CD4-positive, alpha-beta T cell treated with Interleukin-1 beta for 1 hour (primary cell): Measurements from ENCODE around the gene CD82.

Experiments
- DNase-seq, 2 donors: peaks; one replicate each; pipeline ENCODE4 v3.0.0-alpha.2; 2020 to 2022

CD82 gene

GRCh38 chr11:44604171-44604581 lies 38.7 kb downstream of the CD82 start:
- peak in 1 of 2 donors; percentile 31 for DNase-seq

DNA sequence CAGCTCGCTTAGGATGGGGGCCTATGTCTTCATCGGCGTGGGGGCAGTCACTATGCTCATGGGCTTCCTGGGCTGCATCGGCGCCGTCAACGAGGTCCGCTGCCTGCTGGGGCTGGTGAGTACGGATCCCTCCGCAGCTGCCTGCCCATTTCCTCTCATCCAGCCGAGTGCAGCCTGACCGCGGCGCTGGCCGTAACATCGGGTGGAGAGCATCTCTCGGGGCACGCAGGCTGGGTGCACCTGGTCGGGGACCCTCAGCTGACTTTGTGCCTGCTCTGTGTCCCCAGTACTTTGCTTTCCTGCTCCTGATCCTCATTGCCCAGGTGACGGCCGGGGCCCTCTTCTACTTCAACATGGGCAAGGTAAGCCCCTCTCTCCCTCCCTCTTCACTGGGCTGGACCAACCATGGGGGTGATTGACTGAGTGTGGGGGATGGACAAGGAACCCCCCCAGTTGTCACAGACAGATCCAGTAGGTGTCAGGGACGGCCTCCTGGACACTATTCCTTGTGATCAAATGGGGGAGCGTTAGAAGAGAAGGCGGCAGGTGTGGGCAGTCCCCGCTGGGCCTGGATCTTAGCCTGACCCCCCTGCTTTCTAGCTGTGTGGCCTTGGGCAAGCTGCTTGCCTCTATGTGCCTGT lies 39.7 kb downstream of the CD82 start:
- no peak for DNase-seq

DNA sequence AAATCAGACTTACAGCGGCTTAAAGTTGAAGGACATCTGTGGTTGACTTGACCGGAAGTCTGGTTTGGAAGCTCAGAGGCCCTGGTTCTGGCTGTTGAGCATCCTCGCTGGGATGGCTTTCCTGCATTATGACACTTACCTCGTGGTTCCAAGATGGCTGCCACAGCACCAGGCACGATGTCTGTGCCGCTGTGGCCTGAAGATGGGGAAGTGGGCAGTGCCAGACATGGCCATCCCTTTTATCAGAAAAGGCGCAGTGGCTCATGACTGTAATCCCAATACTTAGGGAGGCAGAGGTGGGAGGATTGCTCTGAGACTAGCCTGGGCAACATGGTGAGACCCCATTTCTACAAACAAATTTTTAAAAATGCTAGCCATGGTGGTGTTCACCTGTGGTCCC lies 40.5 kb downstream of the CD82 start:
- DNase-seq: no peak

DNA sequence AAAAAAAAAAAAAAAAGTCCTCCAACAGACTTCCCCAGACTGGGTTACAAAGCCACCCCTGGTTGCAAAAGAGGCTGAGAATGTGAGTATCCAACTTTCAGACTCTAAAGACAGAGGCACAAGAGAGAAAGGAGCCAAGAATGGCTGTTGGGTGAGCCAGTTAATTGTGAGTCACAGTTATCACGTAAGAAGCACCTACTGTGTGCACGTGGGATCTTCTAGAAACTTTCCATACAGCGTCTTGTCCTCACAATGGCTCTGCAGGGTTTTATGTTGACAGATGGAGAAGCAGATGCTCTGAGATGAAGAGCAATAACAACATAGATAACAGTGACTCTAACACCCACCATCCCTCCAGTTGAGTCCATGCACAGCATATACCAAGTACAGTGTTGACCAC lies 41.0 kb downstream of the CD82 start:
- no peak for DNase-seq

DNA sequence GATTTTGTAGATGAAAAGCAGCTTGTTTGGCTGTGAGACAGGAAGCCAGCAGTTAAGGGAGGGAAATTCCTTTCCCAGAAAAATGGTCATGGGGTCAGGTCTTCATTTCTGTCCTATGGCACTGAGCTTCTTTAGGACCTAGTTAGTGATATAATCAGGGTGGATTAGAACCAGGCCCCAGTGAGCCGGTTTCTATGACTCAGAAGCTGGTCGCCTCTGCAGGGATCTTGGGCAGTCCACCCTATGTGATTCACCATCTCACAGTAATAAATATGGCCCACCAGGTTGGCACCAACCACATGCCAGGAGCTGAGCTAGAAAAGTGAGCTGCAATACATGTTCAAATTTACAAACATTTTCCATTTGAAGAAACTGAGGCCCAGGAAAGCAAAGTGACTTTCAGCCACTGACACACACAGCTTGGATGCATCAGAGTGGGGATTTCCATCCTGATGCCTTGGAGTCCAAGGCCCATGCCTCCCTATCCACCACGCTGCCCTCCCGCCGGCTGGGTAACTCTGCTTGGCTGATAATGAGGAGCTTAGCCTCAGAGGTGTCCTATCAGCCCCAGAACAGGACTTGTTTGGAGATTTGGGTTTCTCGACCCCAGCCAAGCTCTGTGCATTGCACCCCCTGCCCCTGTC lies 42.0 kb downstream of the CD82 start:
- DNase-seq: no peak

- DNase-seq: no peak
These were observed 42.5 kb downstream of the CD82 start for GRCh38 chr11:44607987-44608386.

DNA sequence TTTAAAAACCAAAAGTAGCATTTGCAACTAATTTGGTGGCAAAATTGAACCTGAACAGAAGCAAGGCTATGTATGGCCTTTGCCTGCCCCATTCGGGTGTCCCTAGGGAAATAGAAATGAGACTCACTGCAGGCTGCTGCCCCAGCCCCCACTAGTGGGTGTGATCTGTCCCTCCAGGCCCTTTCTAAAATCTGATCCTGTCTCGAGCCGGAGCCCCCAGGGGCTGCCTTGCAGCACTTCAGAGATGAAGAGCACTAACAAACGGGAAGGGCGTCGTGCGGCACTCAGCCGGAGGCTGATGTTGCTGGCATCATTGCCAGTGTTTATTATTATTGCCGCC lies 43.2 kb downstream of the CD82 start:
- DNase-seq: no peak

- peak; percentile 36 to 77 for DNase-seq
These were observed 43.7 kb downstream of the CD82 start for GRCh38 chr11:44608991-44609782.

- no peak for DNase-seq
These were observed 44.3 kb downstream of the CD82 start for GRCh38 chr11:44609783-44610155.

GRCh38 chr11:44610186-44610955 lies 44.9 kb downstream of the CD82 start:
- no peak for DNase-seq

GRCh38 chr11:44611088-44611487 lies 45.6 kb downstream of the CD82 start:
- DNase-seq: no peak

- DNase-seq: peak; percentile 77 to 83
These were observed 46.4 kb downstream of the CD82 start for GRCh38 chr11:44611687-44612434.

- no peak for DNase-seq
These were observed 47.7 kb downstream of the CD82 start for GRCh38 chr11:44613153-44613552.

DNA sequence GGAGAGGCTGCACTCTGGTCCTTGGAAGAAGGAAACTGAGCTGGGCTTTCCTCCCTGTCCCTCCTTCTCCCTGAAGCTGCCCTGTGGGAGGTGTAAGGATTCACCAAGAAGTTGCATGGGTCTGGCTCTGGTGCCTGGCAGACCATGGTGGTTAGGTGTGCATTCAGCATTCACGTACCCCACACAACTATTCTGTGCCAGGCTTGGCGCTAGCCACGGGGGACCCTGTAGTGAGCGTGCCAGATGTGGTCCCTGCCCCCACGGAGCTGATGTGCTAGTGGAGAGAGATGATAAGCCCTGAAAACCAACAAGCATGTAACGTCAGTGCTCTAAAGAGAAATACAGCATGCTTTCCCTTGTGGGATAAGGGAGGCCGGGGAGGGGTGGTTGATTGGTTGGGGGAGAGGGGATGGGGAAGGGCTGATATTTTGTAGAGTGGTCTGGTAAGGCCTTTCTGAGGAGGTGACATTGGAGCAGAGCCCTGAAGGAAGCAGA lies 48.9 kb downstream of the CD82 start:
- no peak for DNase-seq

GRCh38 chr11:44615041-44615755 lies 49.7 kb downstream of the CD82 start:
- DNase-seq: no peak

DNA sequence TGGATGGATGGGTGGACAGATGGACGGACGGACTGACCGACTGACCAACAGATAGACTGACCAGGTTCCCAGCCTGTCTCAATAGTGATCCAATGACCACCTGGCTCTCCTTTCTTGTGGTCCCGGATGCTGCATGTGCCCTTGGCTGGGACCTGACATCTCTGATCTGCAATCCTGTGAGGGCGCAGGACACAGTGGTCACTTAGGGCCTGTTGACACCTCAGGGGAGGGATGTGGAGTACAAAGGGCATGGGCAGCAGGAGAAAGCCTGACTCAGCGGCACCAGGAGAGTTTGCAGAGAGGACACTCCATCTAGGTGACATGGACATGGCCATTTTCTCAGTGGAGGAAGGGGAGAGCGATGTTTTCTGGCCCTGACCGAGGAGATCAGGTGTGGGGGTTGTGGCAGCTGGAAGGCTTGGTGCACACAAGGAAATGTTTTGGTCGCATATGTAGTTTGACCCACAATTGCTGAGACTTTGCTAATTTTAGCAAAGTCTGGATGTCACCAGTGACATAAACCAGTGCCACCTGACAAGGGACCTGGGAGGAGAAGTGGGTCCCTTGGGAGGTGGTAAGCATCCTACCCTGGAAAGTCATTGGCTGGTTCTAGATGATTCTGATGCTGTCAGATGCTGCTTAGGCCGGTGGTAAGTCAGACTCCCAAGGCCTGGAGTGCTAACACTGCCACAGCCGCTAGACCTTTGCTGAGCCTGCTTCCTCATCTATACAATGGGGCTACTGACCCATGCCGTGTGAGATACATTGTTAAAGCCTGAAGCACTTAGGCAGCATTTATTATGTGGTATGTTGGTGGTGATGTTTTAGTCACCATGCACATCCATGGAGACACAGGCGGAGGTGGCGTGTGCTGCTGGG lies 50.7 kb downstream of the CD82 start:
- DNase-seq: no peak

GRCh38 chr11:44617671-44618461 lies 52.4 kb downstream of the CD82 start:
- no peak for DNase-seq

DNA sequence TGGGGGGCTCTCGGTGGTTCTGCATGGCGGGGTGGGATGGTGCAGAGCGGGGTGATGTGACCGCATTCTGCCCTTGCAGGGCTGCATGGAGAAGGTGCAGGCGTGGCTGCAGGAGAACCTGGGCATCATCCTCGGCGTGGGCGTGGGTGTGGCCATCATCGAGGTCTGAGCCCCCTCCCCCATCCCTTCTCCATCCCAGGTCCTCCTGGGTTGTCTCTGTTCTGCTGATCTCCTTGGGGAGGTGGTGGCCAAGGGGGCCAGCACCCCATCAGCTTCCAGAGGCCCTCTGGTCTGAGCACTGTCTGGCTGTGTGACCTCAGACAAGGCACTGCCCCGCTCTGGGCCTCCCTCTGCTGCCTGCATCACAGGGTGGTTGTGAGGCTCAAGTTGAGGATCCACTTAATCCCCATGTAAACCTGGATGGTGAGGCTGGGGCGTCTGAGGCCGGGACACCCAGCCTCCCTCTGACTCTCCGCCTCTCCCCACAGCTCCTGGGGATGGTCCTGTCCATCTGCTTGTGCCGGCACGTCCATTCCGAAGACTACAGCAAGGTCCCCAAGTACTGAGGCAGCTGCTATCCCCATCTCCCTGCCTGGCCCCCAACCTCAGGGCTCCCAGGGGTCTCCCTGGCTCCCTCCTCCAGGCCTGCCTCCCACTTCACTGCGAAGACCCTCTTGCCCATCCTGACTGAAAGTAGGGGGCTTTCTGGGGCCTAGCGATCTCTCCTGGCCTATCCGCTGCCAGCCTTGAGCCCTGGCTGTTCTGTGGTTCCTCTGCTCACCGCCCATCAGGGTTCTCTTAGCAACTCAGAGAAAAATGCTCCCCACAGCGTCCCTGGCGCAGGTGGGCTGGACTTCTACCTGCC lies 53.3 kb downstream of the CD82 start:
- DNase-seq: no peak

DNA sequence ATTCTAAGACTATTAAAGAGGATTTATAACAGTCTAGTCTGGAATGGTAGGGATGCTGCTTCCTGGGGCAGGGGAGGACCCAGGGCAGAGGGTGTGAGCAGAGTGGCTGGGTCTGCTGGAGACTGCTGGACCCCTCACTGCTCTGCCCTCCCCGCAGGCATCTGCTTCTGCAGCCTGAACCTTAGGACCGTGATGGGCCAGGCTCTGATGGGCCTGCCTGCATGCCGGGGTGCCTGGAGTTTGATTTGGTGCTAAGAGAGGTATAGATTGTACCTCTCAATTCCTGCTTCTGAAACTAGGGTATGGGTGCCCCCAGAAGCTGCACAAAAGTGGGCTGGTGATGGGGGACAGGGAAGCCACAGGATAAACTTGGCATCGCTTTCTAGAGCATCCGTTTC lies 54.9 kb downstream of the CD82 start:
- DNase-seq: no peak
